Upper lobe of left lung (tissue), 6 donors: Measurements from ENCODE around the gene PARP11. TPM values are rescaled to one million over a fixed set of nuclear protein-coding genes. Genes with fewer than 3 reads are reported as not detected.

ENCODE experiments used
- ATAC-seq, 2 donors: fragments of 200-7000 bp; cut with Tn5 transposase; one replicate each; pipeline ENCODE4 v1.9.1; 2022; ENCODE audit warnings: mild to moderate bottlenecking in 2 of 2, moderate library complexity in 2 of 2; ENCODE audit not compliant: low FRiP score in 2 of 2
- DNase-seq, 2 donors: peaks; one replicate each; pipeline ENCODE4 v3.0.0-alpha.2; 2019 to 2020
- H3K27ac ChIP-seq, 4 donors: fragments of 200-600 bp; sonication (generic); one replicate each; pipeline ENCODE4 v1.5.1; 2016 to 2019
- H3K27me3 ChIP-seq, 4 donors: fragments of 200-600 bp; sonication (generic); one replicate each; pipeline ENCODE4 v1.5.1; 2017 to 2019
- H3K36me3 ChIP-seq, 4 donors: fragments of 200-600 bp; sonication (generic); one replicate each; pipeline ENCODE4 v1.5.1; 2016 to 2019
- H3K4me1 ChIP-seq, 4 donors: fragments of 200-600 bp; sonication (generic); one replicate each; pipeline ENCODE4 v1.5.1; 2018 to 2019
- H3K4me3 ChIP-seq, 4 donors: fragments of 200-600 bp; sonication (generic); one replicate each; pipeline ENCODE4 v1.5.1; 2017 to 2019; ENCODE audit warnings: mild to moderate bottlenecking in 2 of 4, moderate library complexity in 1 of 4
- H3K9me3 ChIP-seq, 4 donors: fragments of 200-600 bp; sonication (generic); one replicate each; pipeline ENCODE4 v1.5.1; 2018 to 2019
- EP300 ChIP-seq, 4 donors: sonication (generic); formaldehyde crosslinking; IDR thresholded peaks; one replicate each; pipeline ENCODE4 v1.5.1; 2017; ENCODE audit warnings: antibody characterized with exemption in 4 of 4, control low read depth in 2 of 4
- POLR2A ChIP-seq, 4 donors: fragments of 450-650 bp; IDR thresholded peaks; one replicate each; pipeline ENCODE4 v1.5.1; 2016 to 2017; ENCODE audit warnings: antibody characterized with exemption in 4 of 4, mild to moderate bottlenecking in 2 of 4
- POLR2AphosphoS5 ChIP-seq, 2 donors: sonication (generic); formaldehyde crosslinking; IDR thresholded peaks; one replicate each; pipeline ENCODE4 v1.5.1; 2017; ENCODE audit warnings: antibody characterized with exemption in 2 of 2
- WGBS, 2 donors: methylation state at CpG; one replicate each; pipeline ENCODE4 v1.1.5; 2017 to 2018; 5-methylcytosine and 5-hydroxymethylcytosine counted together
- total RNA-seq, 6 donors: library from RNA; depleted of rRNA in 4 of 6; stranded (reverse); fragments of >200 nt in 4 of 6; gene quantifications; one replicate each; pipeline versions ENCODE4 v1.1.0 to v1.2.1, GENCODE V29; 2016 to 2021
- TF ChIP-seq, protein P1 (sequence below), 6 experiments: fragments of 450-650 bp in 4 of 6; fragments of 200-600 bp in 2 of 6; sonication (generic) in 2 of 6; IDR thresholded peaks; one replicate each; pipeline ENCODE4 v1.5.1; 2016 to 2019; ENCODE audit warnings: antibody characterized with exemption in 6 of 6
- donor health status: DM: no; HTN: no; CAD: no; lungs with moderate emphysema.
- donor health status: DM: no; HTN: yes; CAD: no; lungs with severe emphysema.

Gene PARP11
- total RNA-seq, 6 donors from 2014 or later: 3.8 to 10.8 (median 8.5) TPM

DNA sequence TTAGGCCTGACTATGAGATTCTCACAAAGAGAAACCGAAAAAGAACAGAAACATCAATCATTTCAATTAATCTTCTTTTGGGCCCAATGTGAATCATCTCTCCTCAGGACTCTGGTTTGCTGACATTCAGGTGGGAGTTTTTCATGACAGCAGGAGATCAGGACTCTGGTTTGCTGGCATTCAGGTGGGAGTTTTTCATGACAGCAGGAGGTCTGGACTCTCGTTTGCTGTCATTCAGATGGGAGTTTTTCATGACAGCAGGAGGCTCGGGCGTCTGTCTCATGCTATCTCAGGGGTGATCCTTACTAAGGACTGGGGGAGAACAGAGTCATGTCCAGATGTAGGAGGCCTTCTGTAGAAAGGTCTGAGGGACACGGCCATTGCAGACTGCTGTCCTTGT is 40.1 kb upstream of the PARP11 start:
- TF ChIP-seq EP300 (IDR thresholded peaks at IDR 0.05): no peak
- TF ChIP-seq POLR2AphosphoS5 (IDR thresholded peaks at IDR 0.05): no peak
- no peak for TF ChIP-seq POLR2A (IDR thresholded peaks at IDR 0.05)
- TF ChIP-seq, protein P1, sequence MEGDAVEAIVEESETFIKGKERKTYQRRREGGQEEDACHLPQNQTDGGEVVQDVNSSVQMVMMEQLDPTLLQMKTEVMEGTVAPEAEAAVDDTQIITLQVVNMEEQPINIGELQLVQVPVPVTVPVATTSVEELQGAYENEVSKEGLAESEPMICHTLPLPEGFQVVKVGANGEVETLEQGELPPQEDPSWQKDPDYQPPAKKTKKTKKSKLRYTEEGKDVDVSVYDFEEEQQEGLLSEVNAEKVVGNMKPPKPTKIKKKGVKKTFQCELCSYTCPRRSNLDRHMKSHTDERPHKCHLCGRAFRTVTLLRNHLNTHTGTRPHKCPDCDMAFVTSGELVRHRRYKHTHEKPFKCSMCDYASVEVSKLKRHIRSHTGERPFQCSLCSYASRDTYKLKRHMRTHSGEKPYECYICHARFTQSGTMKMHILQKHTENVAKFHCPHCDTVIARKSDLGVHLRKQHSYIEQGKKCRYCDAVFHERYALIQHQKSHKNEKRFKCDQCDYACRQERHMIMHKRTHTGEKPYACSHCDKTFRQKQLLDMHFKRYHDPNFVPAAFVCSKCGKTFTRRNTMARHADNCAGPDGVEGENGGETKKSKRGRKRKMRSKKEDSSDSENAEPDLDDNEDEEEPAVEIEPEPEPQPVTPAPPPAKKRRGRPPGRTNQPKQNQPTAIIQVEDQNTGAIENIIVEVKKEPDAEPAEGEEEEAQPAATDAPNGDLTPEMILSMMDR (IDR thresholded peaks at IDR 0.05): no peak
- no peak for DNase-seq
- H3K36me3 ChIP-seq: no peaks in the 10 kb centered on the region
- peaks cover 0 to 3% (median 0%) of the 10 kb centered on the region in 4 donors for H3K9me3 ChIP-seq
- no peaks in the 10 kb centered on the region for H3K4me1 ChIP-seq
- WGBS, 2 donors: 66 to 76% methylated on average over 3 to 5 of the region's 5 CpGs
- ATAC-seq: no peak
- H3K27me3 ChIP-seq: no peaks in the 10 kb centered on the region
- H3K4me3 ChIP-seq: no peak overlapping the region
- no peak overlapping the region for H3K27ac ChIP-seq

DNA sequence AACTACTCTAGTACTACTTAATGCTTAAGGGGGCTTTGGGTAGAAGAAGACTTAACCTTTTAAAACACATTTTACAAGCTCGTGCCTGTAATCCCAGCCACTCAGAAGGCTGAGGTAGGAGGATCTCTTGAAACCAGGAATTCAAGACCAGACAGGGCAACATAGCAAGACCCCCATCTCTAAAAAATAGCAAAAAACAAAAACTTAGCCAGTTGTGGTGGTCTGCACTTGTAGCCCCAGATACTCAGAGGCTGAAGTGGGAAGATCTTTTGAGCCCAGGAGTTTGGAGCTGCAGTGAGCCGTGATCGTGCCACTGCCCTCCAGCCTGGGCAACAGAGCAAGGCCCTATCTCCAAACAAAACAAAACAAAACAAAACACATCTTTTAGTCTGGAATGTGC is 39.7 kb upstream of the PARP11 start:
- TF ChIP-seq, protein P1 (IDR thresholded peaks at IDR 0.05): no peak
- TF ChIP-seq POLR2AphosphoS5 (IDR thresholded peaks at IDR 0.05): no peak
- no peak for TF ChIP-seq EP300 (IDR thresholded peaks at IDR 0.05)
- TF ChIP-seq POLR2A (IDR thresholded peaks at IDR 0.05): no peak
- ATAC-seq: no peak
- 88 to 98% methylated on average over 3 of the region's 3 CpGs for WGBS, 2 donors
- H3K4me3 ChIP-seq: no peak overlapping the region
- no peaks in the 10 kb centered on the region for H3K27me3 ChIP-seq
- no peaks in the 10 kb centered on the region for H3K36me3 ChIP-seq
- no peak overlapping the region for H3K27ac ChIP-seq
- H3K9me3 ChIP-seq: peaks cover 0 to 3% (median 0%) of the 10 kb centered on the region in 4 donors
- DNase-seq: no peak
- H3K4me1 ChIP-seq: no peaks in the 10 kb centered on the region

DNA sequence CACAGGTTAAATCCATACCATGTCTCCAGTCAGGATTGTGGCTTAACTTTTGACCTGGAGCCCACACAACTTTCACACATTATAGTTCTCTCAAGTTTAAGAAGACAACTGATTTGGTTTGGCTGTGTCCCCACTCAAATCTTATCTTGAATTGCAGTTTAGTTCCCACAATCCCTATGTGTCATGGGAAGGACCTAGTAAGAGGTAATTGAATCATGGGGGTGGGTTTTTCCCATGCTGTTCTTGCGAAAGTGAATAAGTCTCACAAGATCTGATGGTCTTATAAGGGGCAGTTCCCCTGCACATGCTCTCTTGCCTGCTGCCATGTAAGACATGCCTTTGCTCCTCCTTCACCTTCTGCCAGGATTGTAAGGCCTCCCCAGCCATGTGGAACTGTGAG is 38.2 kb upstream of the PARP11 start:
- no peaks in the 10 kb centered on the region for H3K4me1 ChIP-seq
- WGBS, 2 donors: 94% methylated on average over 1 of the region's 1 CpG
- TF ChIP-seq EP300 (IDR thresholded peaks at IDR 0.05) (no peak), POLR2A (IDR thresholded peaks at IDR 0.05) (no peak), POLR2AphosphoS5 (IDR thresholded peaks at IDR 0.05) (no peak)
- TF ChIP-seq, protein P1 (IDR thresholded peaks at IDR 0.05): no peak
- no peak for ATAC-seq
- H3K27me3 ChIP-seq: no peaks in the 10 kb centered on the region
- peaks cover 0 to 3% (median 0%) of the 10 kb centered on the region in 4 donors for H3K9me3 ChIP-seq
- no peak for DNase-seq
- H3K4me3 ChIP-seq: no peak overlapping the region
- no peak overlapping the region for H3K27ac ChIP-seq
- H3K36me3 ChIP-seq: no peaks in the 10 kb centered on the region

DNA sequence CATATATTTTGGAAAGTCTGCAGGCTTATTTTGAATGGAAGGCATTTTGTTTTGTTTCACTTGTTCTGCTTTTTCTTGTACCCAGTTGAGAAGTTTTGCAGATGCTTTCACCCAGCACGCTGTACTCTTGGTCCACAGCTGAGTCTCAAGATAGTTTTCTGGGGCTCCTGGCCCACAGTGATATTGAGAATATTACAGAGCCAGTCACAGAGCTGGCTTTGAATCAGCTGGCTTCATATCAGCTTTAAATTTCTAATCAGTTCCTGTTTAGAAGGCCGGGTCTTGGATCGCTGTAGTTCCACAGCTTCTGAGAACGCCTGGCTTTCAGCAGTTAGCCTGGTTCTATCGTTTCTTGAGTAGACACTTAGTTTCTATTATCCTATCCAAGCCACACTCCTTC is 32.5 kb upstream of the PARP11 start:
- DNase-seq (no peak), ATAC-seq (no peak)
- H3K9me3 ChIP-seq: no peaks in the 10 kb centered on the region
- no peaks in the 10 kb centered on the region for H3K36me3 ChIP-seq
- TF ChIP-seq EP300 (IDR thresholded peaks at IDR 0.05) (no peak), POLR2A (IDR thresholded peaks at IDR 0.05) (no peak), POLR2AphosphoS5 (IDR thresholded peaks at IDR 0.05) (no peak)
- TF ChIP-seq, protein P1 (IDR thresholded peaks at IDR 0.05): no peak
- WGBS, 2 donors: 66 to 86% methylated on average over 5 of the region's 5 CpGs
- no peaks in the 10 kb centered on the region for H3K27me3 ChIP-seq
- no peaks in the 10 kb centered on the region for H3K4me1 ChIP-seq
- H3K27ac ChIP-seq: no peak overlapping the region
- H3K4me3 ChIP-seq: no peak overlapping the region

DNA sequence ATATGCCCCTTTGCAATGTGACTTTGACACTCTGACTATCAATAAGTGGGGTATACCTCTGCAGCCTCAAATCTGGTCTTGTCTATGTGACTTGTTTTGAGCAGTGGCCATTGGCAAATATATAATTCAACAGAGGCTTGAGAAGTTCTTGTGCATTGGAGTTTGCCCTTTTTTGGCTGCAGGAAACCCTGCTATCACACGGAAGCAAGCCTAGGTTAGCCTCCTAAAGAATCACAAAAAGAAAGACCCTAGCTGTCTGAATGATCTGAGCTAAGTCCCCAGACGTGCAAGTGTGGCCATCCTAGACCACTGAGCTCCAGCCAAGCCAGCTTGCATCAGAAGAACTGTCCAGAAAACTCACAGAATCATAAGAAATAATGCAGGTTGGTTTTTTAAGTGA is 31.8 kb upstream of the PARP11 start:
- Histone ChIP-seq H3K9me3 (no peaks in the 10 kb centered on the region), H3K27me3 (no peaks in the 10 kb centered on the region), H3K4me1 (no peaks in the 10 kb centered on the region), H3K4me3 (no peak overlapping the region), H3K36me3 (no peaks in the 10 kb centered on the region), H3K27ac (no peak overlapping the region)
- DNase-seq (no peak), ATAC-seq (no peak)
- TF ChIP-seq, protein P1 (IDR thresholded peaks at IDR 0.05): no peak
- no peak for TF ChIP-seq POLR2A (IDR thresholded peaks at IDR 0.05)
- TF ChIP-seq POLR2AphosphoS5 (IDR thresholded peaks at IDR 0.05): no peak
- TF ChIP-seq EP300 (IDR thresholded peaks at IDR 0.05): no peak
- WGBS, 2 donors: 47 to 61% methylated on average over 2 of the region's 2 CpGs
